ENCODE data around the gene SLC38A6. TPM values are rescaled to one million over a fixed set of nuclear protein-coding genes. Genes with fewer than 3 reads are reported as not detected.

SLC38A6 gene
- total RNA-seq, 2 experiments from 2014 or later = 9.4 to 10.0 TPM

GRCh38 chr14:60984196-60984595 is 3.2 kb downstream of the SLC38A6 start:
- Histone ChIP-seq H3K9me3 (ENCODE audit: control insufficient read depth in 1 of 2, insufficient read depth in 1 of 2, low read length in 2 of 2) (no peaks in the 10 kb centered on the region), H3K27ac (ENCODE audit: low read depth in 1 of 2, low read length in 2 of 2) (no peak overlapping the region), H3K4me3 (ENCODE audit: low read length) (no peak overlapping the region), H3K27me3 (ENCODE audit: control insufficient read depth in 1 of 2, insufficient read depth in 2 of 2, low read length in 2 of 2) (no peaks in the 10 kb centered on the region), H3K36me3 (ENCODE audit: insufficient read depth, low read length) (peaks cover 16% of the 10 kb centered on the region), H3K4me1 (ENCODE audit: insufficient read depth, low read length) (peaks cover 17% of the 10 kb centered on the region)
- peak in 1 of 14 experiments; percentile 17 for DNase-seq
- H3K36me3 Mint-ChIP-seq (ENCODE audit: low read depth) = peaks cover 15% of the 10 kb centered on the region
- no peak for ATAC-seq (ENCODE audit: poor library complexity)
- H3K27me3 Mint-ChIP-seq = no peaks in the 10 kb centered on the region
- ChIA-PET CTCF (no interaction called here), POLR2A (no interaction called here)
- no peak overlapping the region for H3K4me3 Mint-ChIP-seq
- no peaks in the 10 kb centered on the region for H3K9me3 Mint-ChIP-seq
- TF ChIP-seq CTCF (IDR thresholded peaks at IDR 0.05) = no peak
- intact Hi-C loops (cut with DNase I, micrococcal nuclease) = loop anchor here (5.0 to 10.0 kb wide), 4 partner anchors 249 to 1789 kb away; partner anchors contain the start of genes MNAT1 (in 1 of the 2) and PPM1A (in 1 of the 2)
- H3K27ac Mint-ChIP-seq = no peak overlapping the region
- H3K4me1 Mint-ChIP-seq (ENCODE audit: low read depth) = peaks cover 4% of the 10 kb centered on the region

GRCh38 chr14:60986500-60986899 is 5.5 kb downstream of the SLC38A6 start:
- H3K4me3 Mint-ChIP-seq = no peak overlapping the region
- intact Hi-C loops (cut with DNase I, micrococcal nuclease) = loop anchor here in 1 of 2 experiments (10.0 kb wide), 3 partner anchors 252 to 1792 kb away; partner anchors contain the start of gene MNAT1
- ChIA-PET CTCF (no interaction called here), POLR2A (no interaction called here)
- H3K36me3 Mint-ChIP-seq (ENCODE audit: low read depth) = peaks cover 15% of the 10 kb centered on the region
- Histone ChIP-seq H3K4me1 (ENCODE audit: insufficient read depth, low read length) (peaks cover 8% of the 10 kb centered on the region), H3K4me3 (ENCODE audit: low read length) (no peak overlapping the region), H3K27ac (ENCODE audit: low read depth in 1 of 2, low read length in 2 of 2) (no peak overlapping the region), H3K9me3 (ENCODE audit: control insufficient read depth in 1 of 2, insufficient read depth in 1 of 2, low read length in 2 of 2) (no peaks in the 10 kb centered on the region), H3K36me3 (ENCODE audit: insufficient read depth, low read length) (peaks cover 25% of the 10 kb centered on the region), H3K27me3 (ENCODE audit: control insufficient read depth in 1 of 2, insufficient read depth in 2 of 2, low read length in 2 of 2) (no peaks in the 10 kb centered on the region)
- H3K4me1 Mint-ChIP-seq (ENCODE audit: low read depth) = no peaks in the 10 kb centered on the region
- H3K27ac Mint-ChIP-seq = no peak overlapping the region
- no peaks in the 10 kb centered on the region for H3K27me3 Mint-ChIP-seq
- no peaks in the 10 kb centered on the region for H3K9me3 Mint-ChIP-seq
- no peak for TF ChIP-seq CTCF (IDR thresholded peaks at IDR 0.05)
- DNase-seq (no peak), ATAC-seq (ENCODE audit: poor library complexity) (no peak)

- Histone ChIP-seq H3K27ac (ENCODE audit: low read depth in 1 of 2, low read length in 2 of 2) (no peak overlapping the region), H3K36me3 (ENCODE audit: insufficient read depth, low read length) (peaks cover 32% of the 10 kb centered on the region), H3K9me3 (ENCODE audit: control insufficient read depth in 1 of 2, insufficient read depth in 1 of 2, low read length in 2 of 2) (no peaks in the 10 kb centered on the region), H3K4me3 (ENCODE audit: low read length) (no peak overlapping the region), H3K27me3 (ENCODE audit: control insufficient read depth in 1 of 2, insufficient read depth in 2 of 2, low read length in 2 of 2) (no peaks in the 10 kb centered on the region), H3K4me1 (ENCODE audit: insufficient read depth, low read length) (no peaks in the 10 kb centered on the region)
- no peak overlapping the region for H3K27ac Mint-ChIP-seq
- no peaks in the 10 kb centered on the region for H3K4me1 Mint-ChIP-seq (ENCODE audit: low read depth)
- H3K36me3 Mint-ChIP-seq (ENCODE audit: low read depth) = peaks cover 26% of the 10 kb centered on the region
- H3K27me3 Mint-ChIP-seq = no peaks in the 10 kb centered on the region
- intact Hi-C loops (cut with DNase I, micrococcal nuclease) = loop anchor here in 1 of 2 experiments (10.0 kb wide), 3 partner anchors 255 to 1795 kb away; partner anchors contain the start of gene MNAT1
- POLR2A ChIA-PET = no interaction called here
- ATAC-seq (ENCODE audit: poor library complexity) (no peak), DNase-seq (no peak)
- H3K9me3 Mint-ChIP-seq = no peaks in the 10 kb centered on the region
- TF ChIP-seq CTCF (IDR thresholded peaks at IDR 0.05) = no peak
- CTCF ChIA-PET = no interaction called here
- H3K4me3 Mint-ChIP-seq = no peak overlapping the region
Observed at GRCh38 chr14:60989599-60989998, 8.6 kb downstream of the SLC38A6 start.
